Measurements from ENCODE around the gene MUC6. TPM values are rescaled to one million over a fixed set of nuclear protein-coding genes. Genes with fewer than 3 reads are reported as not detected.

The MUC6 gene
- total and polyA plus RNA-seq, 2 of the 8 experiments (the other 6 are each of a cell fraction or from before 2014, with no cell fraction given): not detected

GRCh38 chr11:1076061-1076665, 39.6 kb upstream of the MUC6 start (continued):
- TF ChIP-seq CHD7 (IDR thresholded peaks at IDR 0.05; ENCODE audit: insufficient replicate concordance, low read length) (no peak), SP1 (IDR thresholded peaks at IDR 0.05; ENCODE audit: low read depth, low read length) (no peak), ZNF274 (IDR thresholded peaks at IDR 0.05; ENCODE audit: borderline replicate concordance, extremely low read depth, low read length) (no peak), ATF2 (IDR thresholded peaks at IDR 0.05; ENCODE audit: low read length) (no peak), JUND (IDR thresholded peaks at IDR 0.05; ENCODE audit: low read length) (no peak), SIN3A (conservative IDR thresholded peaks at IDR 0.05 in 1 of 2, IDR thresholded peaks at IDR 0.05 in 1 of 2; ENCODE audit: low read depth in 1 of 2, low read length in 2 of 2) (no peak), PHF8 (conservative IDR thresholded peaks at IDR 0.05; ENCODE audit: low read depth, low read length) (no peak), SP4 (IDR thresholded peaks at IDR 0.05; ENCODE audit: low read length) (no peak), KDM1A (IDR thresholded peaks at IDR 0.05; ENCODE audit: borderline replicate concordance, low read length) (no peak)

Data from H1 (cell line).